DND-41 (cell line): ENCODE data around the gene CARMIL1.

ENCODE experiments used
- CTCF ChIP-seq: IDR thresholded peaks from 2 replicates; pipeline ENCODE4 v1.5.1; 2012; ENCODE audit warnings: borderline replicate concordance, low read length, moderate library complexity, mild to moderate bottlenecking; ENCODE audit not compliant: poor library complexity, severe bottlenecking; ENCODE audit errors: extremely low read depth
- EZH2 ChIP-seq: IDR thresholded peaks from 3 replicates; pipeline ENCODE4 v1.6.1; 2012; ENCODE audit warnings: borderline replicate concordance, low read depth, mild to moderate bottlenecking, moderate library complexity, low read length, inconsistent platforms; ENCODE audit not compliant: severe bottlenecking

GRCh38 chr6:25669413-25669812 lies 390.2 kb downstream of the CARMIL1 start:
- TF ChIP-seq EZH2 (no peak), CTCF (no peak)
